HEK293 (cell line): Measurements from ENCODE around the gene DOK6.

Experiments used
- CTCF ChIA-PET: fragments of 350-600 bp; formaldehyde crosslinking; extraction: SDS; loops from one replicate; lab custom pipeline; 2021; ENCODE audit warnings: antibody characterized with exemption; lab: Yijun Ruan, JAX
- POLR2A ChIA-PET: fragments of 300-600 bp; formaldehyde crosslinking; extraction: SDS; loops from one replicate; lab custom pipeline; 2020; ENCODE audit warnings: antibody characterized with exemption, inconsistent platforms; lab: Yijun Ruan, JAX
- H3K27ac ChIP-seq: fragments of 200-500 bp; sonication (Bioruptor generic); 2 replicates; pipeline ENCODE4 v1.5.1; 2014; ENCODE audit warnings: low read depth, low read length, control low read depth, inconsistent platforms; ENCODE audit errors: extremely low read depth
- H3K36me3 ChIP-seq, 2 experiments: fragments of 200-500 bp in 1 of 2; sonication (Bioruptor generic) in 1 of 2; 1 replicate in 1 of 2; 2 replicates in 1 of 2; pipeline ENCODE4 v1.5.1; 2014 to 2017; ENCODE audit warnings: inconsistent platforms in 2 of 2, low read length in 2 of 2; ENCODE audit not compliant: control insufficient read depth in 2 of 2, insufficient read depth in 1 of 2
- H3K4me1 ChIP-seq: fragments of 200-500 bp; sonication (Bioruptor generic); 2 replicates; pipeline ENCODE4 v1.5.1; 2014; ENCODE audit warnings: mild to moderate bottlenecking, low read length, inconsistent platforms; ENCODE audit not compliant: control insufficient read depth, insufficient read depth
- H3K4me3 ChIP-seq: 2 replicates; pipeline ENCODE4 v1.5.1; 2011; ENCODE audit warnings: low read depth, mild to moderate bottlenecking, control low read depth, low read length, moderate library complexity
- H3K9me3 ChIP-seq: fragments of 200-500 bp; sonication (Bioruptor generic); 2 replicates; pipeline ENCODE4 v1.5.1; 2014; ENCODE audit warnings: low read depth, low read length, inconsistent platforms; ENCODE audit not compliant: control insufficient read depth, insufficient read depth
- ATF2 ChIP-seq: fragments of 450-650 bp; formaldehyde crosslinking; IDR thresholded peaks from 2 replicates; pipeline ENCODE4 v1.5.1; 2016; ENCODE audit warnings: missing biosample characterization, missing genetic modification characterization, low read depth
- GFI1B ChIP-seq: fragments of 450-650 bp; formaldehyde crosslinking; IDR thresholded peaks from 2 replicates; pipeline ENCODE4 v1.5.1; 2016; ENCODE audit warnings: missing biosample characterization, missing genetic modification characterization
- PRDM1 ChIP-seq: fragments of 450-650 bp; formaldehyde crosslinking; IDR thresholded peaks from 2 replicates; pipeline ENCODE4; 2016; ENCODE audit warnings: missing biosample characterization, missing genetic modification characterization
- SETDB1 ChIP-seq: IDR thresholded peaks from one replicate; pipeline ENCODE4 v1.6.1; 2017; ENCODE audit warnings: mild to moderate bottlenecking, low read length, moderate library complexity, mixed read lengths; ENCODE audit not compliant: insufficient read length
- TCF7L2 ChIP-seq: IDR thresholded peaks from 2 replicates; pipeline ENCODE4 v1.6.1; 2011; ENCODE audit warnings: low read depth, mild to moderate bottlenecking, inconsistent platforms, low read length, moderate library complexity, borderline replicate concordance
- ZBTB1 ChIP-seq: fragments of 450-650 bp; formaldehyde crosslinking; IDR thresholded peaks from 2 replicates; pipeline ENCODE4 v1.5.1; 2016; ENCODE audit warnings: missing biosample characterization, missing genetic modification characterization
- ZNF19 ChIP-seq: fragments of 450-650 bp; formaldehyde crosslinking; IDR thresholded peaks from 2 replicates; pipeline ENCODE4; 2016; ENCODE audit warnings: missing biosample characterization, missing genetic modification characterization, low read depth
- ZNF350 ChIP-seq: fragments of 450-650 bp; formaldehyde crosslinking; IDR thresholded peaks from 2 replicates; pipeline ENCODE4 v1.5.0; 2017; ENCODE audit warnings: missing biosample characterization, mild to moderate bottlenecking, missing genetic modification characterization
- ZNF596 ChIP-seq: fragments of 450-650 bp; IDR thresholded peaks from 2 replicates; pipeline ENCODE4 v1.5.0; 2018; ENCODE audit warnings: missing biosample characterization, mild to moderate bottlenecking, missing genetic modification characterization, moderate library complexity
- ZNF624 ChIP-seq: fragments of 450-650 bp; formaldehyde crosslinking; IDR thresholded peaks from 2 replicates; pipeline ENCODE4 v1.5.1; 2017; ENCODE audit warnings: missing biosample characterization, missing genetic modification characterization
- ZNF658 ChIP-seq: fragments of 450-650 bp; formaldehyde crosslinking; IDR thresholded peaks from 2 replicates; pipeline ENCODE4; 2016; ENCODE audit warnings: missing biosample characterization, missing genetic modification characterization
- ZNF660 ChIP-seq: fragments of 450-650 bp; IDR thresholded peaks from 2 replicates; pipeline ENCODE4 v1.5.1; 2018; ENCODE audit warnings: missing biosample characterization, mild to moderate bottlenecking, missing genetic modification characterization
- ZNF837 ChIP-seq: fragments of 450-650 bp; formaldehyde crosslinking; IDR thresholded peaks from 2 replicates; pipeline ENCODE4 v1.5.1; 2016; ENCODE audit warnings: missing biosample characterization, missing genetic modification characterization
- TF ChIP-seq, protein P1 (sequence below): fragments of 450-650 bp; formaldehyde crosslinking; IDR thresholded peaks from 2 replicates; pipeline ENCODE4 v1.5.1; 2016; ENCODE audit warnings: missing biosample characterization, missing genetic modification characterization
- TF ChIP-seq, protein P2 (sequence below): fragments of 450-650 bp; formaldehyde crosslinking; IDR thresholded peaks from 2 replicates; pipeline ENCODE4 v1.5.1; 2016; ENCODE audit warnings: missing biosample characterization, missing genetic modification characterization, borderline replicate concordance
- TF ChIP-seq, protein P3 (sequence below): fragments of 450-650 bp; formaldehyde crosslinking; IDR thresholded peaks from 2 replicates; pipeline ENCODE4 v1.5.1; 2016; ENCODE audit warnings: missing biosample characterization, missing genetic modification characterization

Gene DOK6

DNA sequence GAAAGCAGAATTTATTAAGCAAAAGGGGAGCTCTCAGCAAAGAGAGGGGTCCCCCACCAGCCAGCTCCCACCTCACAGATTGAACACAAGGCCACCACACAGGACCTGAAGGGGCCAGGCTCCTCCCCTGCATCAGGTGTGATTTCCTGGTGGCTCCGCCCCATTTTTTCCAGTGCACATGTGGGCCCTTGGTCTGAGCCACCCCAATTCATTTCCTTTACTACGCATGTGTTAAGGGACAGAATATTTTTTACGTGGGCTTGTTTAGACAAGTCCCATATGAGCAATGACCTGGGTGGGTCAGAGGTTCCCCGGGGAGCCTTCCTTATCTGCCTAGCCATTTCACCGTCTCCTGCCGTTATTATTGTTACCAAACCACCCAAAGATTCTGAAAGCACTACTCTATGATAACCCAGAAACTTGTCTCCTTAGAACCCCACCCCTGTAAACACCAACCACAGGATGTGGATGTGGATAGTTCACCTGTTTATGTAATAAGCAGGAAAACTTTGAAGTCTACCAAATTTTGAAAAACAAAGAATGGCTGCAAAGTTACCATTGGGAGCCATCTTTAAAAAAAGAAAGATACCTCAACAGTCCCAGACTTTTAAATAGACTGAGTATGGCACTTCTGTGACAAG lies 355.3 kb downstream of the DOK6 start (continued):
- TF ChIP-seq, protein P1, sequence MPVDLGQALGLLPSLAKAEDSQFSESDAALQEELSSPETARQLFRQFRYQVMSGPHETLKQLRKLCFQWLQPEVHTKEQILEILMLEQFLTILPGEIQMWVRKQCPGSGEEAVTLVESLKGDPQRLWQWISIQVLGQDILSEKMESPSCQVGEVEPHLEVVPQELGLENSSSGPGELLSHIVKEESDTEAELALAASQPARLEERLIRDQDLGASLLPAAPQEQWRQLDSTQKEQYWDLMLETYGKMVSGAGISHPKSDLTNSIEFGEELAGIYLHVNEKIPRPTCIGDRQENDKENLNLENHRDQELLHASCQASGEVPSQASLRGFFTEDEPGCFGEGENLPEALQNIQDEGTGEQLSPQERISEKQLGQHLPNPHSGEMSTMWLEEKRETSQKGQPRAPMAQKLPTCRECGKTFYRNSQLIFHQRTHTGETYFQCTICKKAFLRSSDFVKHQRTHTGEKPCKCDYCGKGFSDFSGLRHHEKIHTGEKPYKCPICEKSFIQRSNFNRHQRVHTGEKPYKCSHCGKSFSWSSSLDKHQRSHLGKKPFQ = no peak
- TF ChIP-seq ATF2 (tag by site-specific recombination) = no peak
- no peak for TF ChIP-seq ZNF596 (tag by site-specific recombination)

GRCh38 chr18:69757733-69758132 lies 357.0 kb downstream of the DOK6 start:
- Histone ChIP-seq H3K4me3 (no peak overlapping the region), H3K9me3 (no peaks in the 10 kb centered on the region), H3K4me1 (no peaks in the 10 kb centered on the region), H3K27ac (no peak overlapping the region), H3K36me3 (no peaks in the 10 kb centered on the region)
- TF ChIP-seq PRDM1 (tag by site-specific recombination) (no peak), TCF7L2 (no peak), ZBTB1 (tag by site-specific recombination) (no peak), ZNF837 (no peak), SETDB1 (no peak), ZNF658 (no peak), ZNF660 (no peak), GFI1B (no peak), ZNF19 (tag by site-specific recombination) (no peak), ZNF350 (tag by site-specific recombination) (no peak), ZNF624 (tag by site-specific recombination) (no peak)
- TF ChIP-seq, protein P2, sequence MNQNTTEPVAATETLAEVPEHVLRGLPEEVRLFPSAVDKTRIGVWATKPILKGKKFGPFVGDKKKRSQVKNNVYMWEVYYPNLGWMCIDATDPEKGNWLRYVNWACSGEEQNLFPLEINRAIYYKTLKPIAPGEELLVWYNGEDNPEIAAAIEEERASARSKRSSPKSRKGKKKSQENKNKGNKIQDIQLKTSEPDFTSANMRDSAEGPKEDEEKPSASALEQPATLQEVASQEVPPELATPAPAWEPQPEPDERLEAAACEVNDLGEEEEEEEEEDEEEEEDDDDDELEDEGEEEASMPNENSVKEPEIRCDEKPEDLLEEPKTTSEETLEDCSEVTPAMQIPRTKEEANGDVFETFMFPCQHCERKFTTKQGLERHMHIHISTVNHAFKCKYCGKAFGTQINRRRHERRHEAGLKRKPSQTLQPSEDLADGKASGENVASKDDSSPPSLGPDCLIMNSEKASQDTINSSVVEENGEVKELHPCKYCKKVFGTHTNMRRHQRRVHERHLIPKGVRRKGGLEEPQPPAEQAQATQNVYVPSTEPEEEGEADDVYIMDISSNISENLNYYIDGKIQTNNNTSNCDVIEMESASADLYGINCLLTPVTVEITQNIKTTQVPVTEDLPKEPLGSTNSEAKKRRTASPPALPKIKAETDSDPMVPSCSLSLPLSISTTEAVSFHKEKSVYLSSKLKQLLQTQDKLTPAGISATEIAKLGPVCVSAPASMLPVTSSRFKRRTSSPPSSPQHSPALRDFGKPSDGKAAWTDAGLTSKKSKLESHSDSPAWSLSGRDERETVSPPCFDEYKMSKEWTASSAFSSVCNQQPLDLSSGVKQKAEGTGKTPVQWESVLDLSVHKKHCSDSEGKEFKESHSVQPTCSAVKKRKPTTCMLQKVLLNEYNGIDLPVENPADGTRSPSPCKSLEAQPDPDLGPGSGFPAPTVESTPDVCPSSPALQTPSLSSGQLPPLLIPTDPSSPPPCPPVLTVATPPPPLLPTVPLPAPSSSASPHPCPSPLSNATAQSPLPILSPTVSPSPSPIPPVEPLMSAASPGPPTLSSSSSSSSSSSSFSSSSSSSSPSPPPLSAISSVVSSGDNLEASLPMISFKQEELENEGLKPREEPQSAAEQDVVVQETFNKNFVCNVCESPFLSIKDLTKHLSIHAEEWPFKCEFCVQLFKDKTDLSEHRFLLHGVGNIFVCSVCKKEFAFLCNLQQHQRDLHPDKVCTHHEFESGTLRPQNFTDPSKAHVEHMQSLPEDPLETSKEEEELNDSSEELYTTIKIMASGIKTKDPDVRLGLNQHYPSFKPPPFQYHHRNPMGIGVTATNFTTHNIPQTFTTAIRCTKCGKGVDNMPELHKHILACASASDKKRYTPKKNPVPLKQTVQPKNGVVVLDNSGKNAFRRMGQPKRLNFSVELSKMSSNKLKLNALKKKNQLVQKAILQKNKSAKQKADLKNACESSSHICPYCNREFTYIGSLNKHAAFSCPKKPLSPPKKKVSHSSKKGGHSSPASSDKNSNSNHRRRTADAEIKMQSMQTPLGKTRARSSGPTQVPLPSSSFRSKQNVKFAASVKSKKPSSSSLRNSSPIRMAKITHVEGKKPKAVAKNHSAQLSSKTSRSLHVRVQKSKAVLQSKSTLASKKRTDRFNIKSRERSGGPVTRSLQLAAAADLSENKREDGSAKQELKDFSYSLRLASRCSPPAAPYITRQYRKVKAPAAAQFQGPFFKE (tag by site-specific recombination) = no peak
- TF ChIP-seq, protein P3, sequence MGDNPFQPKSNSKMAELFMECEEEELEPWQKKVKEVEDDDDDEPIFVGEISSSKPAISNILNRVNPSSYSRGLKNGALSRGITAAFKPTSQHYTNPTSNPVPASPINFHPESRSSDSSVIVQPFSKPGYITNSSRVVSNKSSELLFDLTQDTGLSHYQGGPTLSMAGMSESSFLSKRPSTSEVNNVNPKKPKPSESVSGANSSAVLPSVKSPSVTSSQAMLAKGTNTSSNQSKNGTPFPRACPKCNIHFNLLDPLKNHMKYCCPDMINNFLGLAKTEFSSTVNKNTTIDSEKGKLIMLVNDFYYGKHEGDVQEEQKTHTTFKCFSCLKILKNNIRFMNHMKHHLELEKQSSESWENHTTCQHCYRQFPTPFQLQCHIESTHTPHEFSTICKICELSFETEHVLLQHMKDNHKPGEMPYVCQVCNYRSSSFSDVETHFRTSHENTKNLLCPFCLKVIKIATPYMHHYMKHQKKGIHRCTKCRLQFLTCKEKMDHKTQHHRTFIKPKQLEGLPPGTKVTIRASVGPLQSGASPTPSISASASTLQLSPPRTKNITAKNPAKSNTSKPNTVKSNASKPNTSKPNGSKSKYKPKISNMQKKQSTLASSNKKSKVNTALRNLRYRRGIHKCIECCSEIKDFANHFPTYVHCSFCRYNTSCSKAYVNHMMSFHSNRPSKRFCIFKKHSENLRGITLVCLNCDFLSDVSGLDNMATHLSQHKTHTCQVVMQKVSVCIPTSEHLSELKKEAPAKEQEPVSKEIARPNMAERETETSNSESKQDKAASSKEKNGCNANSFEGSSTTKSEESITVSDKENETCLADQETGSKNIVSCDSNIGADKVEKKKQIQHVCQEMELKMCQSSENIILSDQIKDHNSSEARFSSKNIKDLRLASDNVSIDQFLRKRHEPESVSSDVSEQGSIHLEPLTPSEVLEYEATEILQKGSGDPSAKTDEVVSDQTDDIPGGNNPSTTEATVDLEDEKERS (tag by site-specific recombination) = no peak
- CTCF ChIA-PET = interaction anchor here (0.6 kb wide), 1 partner anchor 1296 kb away, joined by 3 read pairs; no protein-coding TSS in a partner anchor
- POLR2A ChIA-PET = no interaction called here
